ENCODE measurements around the gene LLGL2. TPM values are rescaled to one million over a fixed set of nuclear protein-coding genes. Genes with fewer than 3 reads are reported as not detected.
"Not testable (repeated sequence)": the region's sequence is repeated elsewhere in the genome, so short reads cannot be mapped to it uniquely, and the experiment has no call there.

Gene LLGL2
- total and polyA plus RNA-seq, 5 donors from 2014 or later, result 13.6 to 44.1 (median 17.5) TPM

DNA sequence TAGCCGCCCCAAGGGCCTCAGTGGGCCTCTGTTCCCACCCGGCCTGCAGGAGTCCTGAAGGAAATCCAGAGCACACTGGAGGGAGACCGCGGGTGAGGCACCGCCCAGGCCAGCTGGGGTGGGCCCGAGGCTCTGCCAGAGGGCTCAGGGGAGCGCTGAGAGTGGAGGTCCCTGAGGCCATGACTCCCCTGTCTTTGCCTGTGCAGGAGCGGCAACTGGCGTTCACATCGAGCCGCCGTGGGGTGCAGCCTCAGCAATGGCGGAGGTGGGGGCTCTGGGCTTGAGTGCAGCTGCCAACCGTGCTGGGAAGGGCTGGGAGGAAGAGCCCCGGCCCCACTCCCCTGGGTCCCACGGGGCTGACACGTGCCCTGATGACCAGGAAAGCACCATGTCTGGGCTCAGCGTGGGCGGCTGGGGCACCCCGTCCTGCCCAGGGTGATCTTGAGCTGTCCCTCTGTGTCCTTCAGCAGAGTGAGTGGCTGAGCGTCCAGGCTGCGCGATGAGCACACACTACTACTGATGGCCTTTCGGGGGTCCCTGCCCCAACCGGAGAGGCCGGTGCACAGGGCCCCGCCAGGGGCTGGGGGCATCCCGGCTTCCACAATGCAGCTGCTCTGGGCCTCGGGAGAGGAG, 49.0 kb downstream of the LLGL2 start:
- Histone ChIP-seq H3K27me3 (ENCODE audit: control insufficient read depth, insufficient read depth, low read length) (no peaks in the 10 kb centered on the region), H3K4me3 (ENCODE audit: low read depth, low read length) (no peak overlapping the region), H3K4me1 (ENCODE audit: control insufficient read depth, insufficient read depth, low read length, poor library complexity, severe bottlenecking) (no peaks in the 10 kb centered on the region), H3K36me3 (ENCODE audit: control insufficient read depth, insufficient read depth, low read length) (no peaks in the 10 kb centered on the region), H3K9me3 (ENCODE audit: control insufficient read depth in 2 of 2, low read length in 2 of 2) (no peaks in the 10 kb centered on the region), H3K27ac (ENCODE audit: insufficient read depth, low read length, poor library complexity, severe bottlenecking) (no peak overlapping the region)
- ATAC-seq (ENCODE audit: low read depth in 2 of 2) (no peak), DNase-seq (no peak)
- Mint-ChIP-seq H3K4me1 (no peaks in the 10 kb centered on the region), H3K4me3 (no peak overlapping the region), H3K36me3 (no peaks in the 10 kb centered on the region), H3K9me3 (no peaks in the 10 kb centered on the region), H3K27me3 (no peaks in the 10 kb centered on the region), H3K27ac (no peak overlapping the region)

- no peaks in the 10 kb centered on the region for H3K27me3 Mint-ChIP-seq
- no peaks in the 10 kb centered on the region for H3K36me3 ChIP-seq (ENCODE audit: control insufficient read depth, insufficient read depth, low read length)
- H3K4me1 Mint-ChIP-seq, result no peaks in the 10 kb centered on the region
- H3K4me3 Mint-ChIP-seq, result no peak overlapping the region
- no peaks in the 10 kb centered on the region for H3K36me3 Mint-ChIP-seq
- H3K4me3 ChIP-seq (ENCODE audit: low read depth, low read length), result no peak overlapping the region
- H3K9me3 ChIP-seq (ENCODE audit: control insufficient read depth in 2 of 2, low read length in 2 of 2), result no peaks in the 10 kb centered on the region
- no peaks in the 10 kb centered on the region for H3K9me3 Mint-ChIP-seq
- DNase-seq, result no peak
- no peak overlapping the region for H3K27ac Mint-ChIP-seq
- ATAC-seq (ENCODE audit: low read depth in 2 of 2), result no peak
- no peak overlapping the region for H3K27ac ChIP-seq (ENCODE audit: insufficient read depth, low read length, poor library complexity, severe bottlenecking)
- H3K27me3 ChIP-seq (ENCODE audit: control insufficient read depth, insufficient read depth, low read length), result no peaks in the 10 kb centered on the region
- no peaks in the 10 kb centered on the region for H3K4me1 ChIP-seq (ENCODE audit: control insufficient read depth, insufficient read depth, low read length, poor library complexity, severe bottlenecking)
Observed at GRCh38 chr17:75575197-75575596, 49.7 kb downstream of the LLGL2 start.

DNA sequence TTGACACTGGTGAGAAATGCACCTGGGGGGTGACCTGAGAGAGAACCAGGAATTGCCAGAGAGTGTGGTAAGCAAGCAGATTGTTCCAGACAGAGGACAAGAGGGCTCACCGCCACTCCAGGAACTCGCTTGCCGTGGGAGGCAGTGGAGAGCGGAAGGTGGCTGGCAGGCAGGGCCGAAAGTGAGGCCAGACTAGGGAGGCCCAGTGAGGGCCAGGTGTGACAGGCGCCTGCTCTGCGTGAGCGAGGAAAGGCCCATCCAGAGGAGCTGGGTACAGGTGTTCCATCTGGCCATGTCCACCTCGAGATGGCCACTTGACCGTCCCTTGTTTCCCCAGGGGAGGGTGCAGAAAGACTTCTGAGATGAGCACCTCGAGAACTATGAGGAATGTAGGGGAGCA, 50.2 kb downstream of the LLGL2 start:
- ATAC-seq (ENCODE audit: low read depth in 2 of 2) (no peak), DNase-seq (no peak)
- no peaks in the 10 kb centered on the region for H3K4me1 Mint-ChIP-seq
- H3K9me3 Mint-ChIP-seq, result no peaks in the 10 kb centered on the region
- Histone ChIP-seq H3K36me3 (ENCODE audit: control insufficient read depth, insufficient read depth, low read length) (no peaks in the 10 kb centered on the region), H3K27me3 (ENCODE audit: control insufficient read depth, insufficient read depth, low read length) (no peaks in the 10 kb centered on the region), H3K27ac (ENCODE audit: insufficient read depth, low read length, poor library complexity, severe bottlenecking) (no peak overlapping the region), H3K9me3 (ENCODE audit: control insufficient read depth in 2 of 2, low read length in 2 of 2) (no peaks in the 10 kb centered on the region), H3K4me1 (ENCODE audit: control insufficient read depth, insufficient read depth, low read length, poor library complexity, severe bottlenecking) (no peaks in the 10 kb centered on the region), H3K4me3 (ENCODE audit: low read depth, low read length) (no peak overlapping the region)
- no peak overlapping the region for H3K27ac Mint-ChIP-seq
- no peaks in the 10 kb centered on the region for H3K36me3 Mint-ChIP-seq
- no peaks in the 10 kb centered on the region for H3K27me3 Mint-ChIP-seq
- H3K4me3 Mint-ChIP-seq, result no peak overlapping the region

GRCh38 chr17:75576661-75577060, 51.2 kb downstream of the LLGL2 start:
- H3K4me3 Mint-ChIP-seq, result no peak overlapping the region
- ATAC-seq (ENCODE audit: low read depth in 2 of 2) (no peak), DNase-seq (no peak)
- no peak overlapping the region for H3K4me3 ChIP-seq (ENCODE audit: low read depth, low read length)
- H3K27me3 Mint-ChIP-seq, result no peaks in the 10 kb centered on the region
- H3K36me3 ChIP-seq (ENCODE audit: control insufficient read depth, insufficient read depth, low read length), result no peaks in the 10 kb centered on the region
- H3K36me3 Mint-ChIP-seq, result no peaks in the 10 kb centered on the region
- H3K9me3 Mint-ChIP-seq, result peaks cover 0 to 3% (median 0%) of the 10 kb centered on the region in 7 donors
- H3K27ac ChIP-seq (ENCODE audit: insufficient read depth, low read length, poor library complexity, severe bottlenecking), result no peak overlapping the region
- no peaks in the 10 kb centered on the region for H3K9me3 ChIP-seq (ENCODE audit: control insufficient read depth in 2 of 2, low read length in 2 of 2)
- H3K4me1 Mint-ChIP-seq, result peaks cover 5 to 8% (median 7%) of the 10 kb centered on the region in 4 donors
- H3K27ac Mint-ChIP-seq, result no peak overlapping the region
- H3K27me3 ChIP-seq (ENCODE audit: control insufficient read depth, insufficient read depth, low read length), result no peaks in the 10 kb centered on the region
- H3K4me1 ChIP-seq (ENCODE audit: control insufficient read depth, insufficient read depth, low read length, poor library complexity, severe bottlenecking), result no peaks in the 10 kb centered on the region

GRCh38 chr17:75581121-75581725, 55.7 kb downstream of the LLGL2 start:
- Mint-ChIP-seq H3K27me3 (peaks cover 34% of the 10 kb centered on the region), H3K4me1 (peaks cover 5 to 14% (median 9%) of the 10 kb centered on the region in 4 donors), H3K27ac (peak overlapping the region in 2 of 3 donors; percentile 20 to 61), H3K4me3 (peak overlapping the region in 3 of 4 donors; percentile 75 to 86 (median 83))
- H3K9me3 Mint-ChIP-seq; H3K27me3 ChIP-seq (ENCODE audit: control insufficient read depth, insufficient read depth, low read length); H3K36me3 ChIP-seq (ENCODE audit: control insufficient read depth, insufficient read depth, low read length); H3K36me3 Mint-ChIP-seq; H3K27ac ChIP-seq (ENCODE audit: insufficient read depth, low read length, poor library complexity, severe bottlenecking); H3K9me3 ChIP-seq (ENCODE audit: control insufficient read depth in 2 of 2, low read length in 2 of 2); H3K4me1 ChIP-seq (ENCODE audit: control insufficient read depth, insufficient read depth, low read length, poor library complexity, severe bottlenecking); ATAC-seq (ENCODE audit: low read depth in 2 of 2): not testable (repeated sequence)
- peak; percentile 16 to 48 (median 32) for DNase-seq
- H3K4me3 ChIP-seq (ENCODE audit: low read depth, low read length), result peak overlapping the region; percentile 58

DNA sequence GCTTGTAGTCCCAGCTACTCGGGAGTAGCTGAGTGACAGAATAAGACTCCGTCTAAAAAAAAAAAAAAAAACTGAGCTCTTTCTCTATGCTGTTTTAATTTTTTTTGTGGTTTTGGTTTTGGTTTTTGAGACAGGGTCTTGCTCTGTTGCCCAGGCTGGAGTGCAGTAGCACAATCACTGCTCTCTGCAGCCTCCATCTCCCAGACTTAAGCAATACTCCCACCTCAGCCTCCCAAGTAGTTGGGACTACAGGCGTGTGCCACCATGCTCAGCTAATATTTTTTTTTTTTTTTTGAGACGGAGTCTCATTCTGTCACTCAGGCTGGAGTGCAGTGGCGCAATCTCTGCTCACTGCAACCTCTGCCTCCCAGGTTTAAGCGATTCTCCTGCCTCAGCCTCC, 57.7 kb downstream of the LLGL2 start:
- peaks cover 47% of the 10 kb centered on the region for H3K27me3 Mint-ChIP-seq
- H3K9me3 ChIP-seq (ENCODE audit: control insufficient read depth in 2 of 2, low read length in 2 of 2); H3K36me3 ChIP-seq (ENCODE audit: control insufficient read depth, insufficient read depth, low read length); H3K27me3 ChIP-seq (ENCODE audit: control insufficient read depth, insufficient read depth, low read length); H3K4me3 ChIP-seq (ENCODE audit: low read depth, low read length); H3K27ac ChIP-seq (ENCODE audit: insufficient read depth, low read length, poor library complexity, severe bottlenecking); H3K27ac Mint-ChIP-seq; H3K36me3 Mint-ChIP-seq; H3K4me1 ChIP-seq (ENCODE audit: control insufficient read depth, insufficient read depth, low read length, poor library complexity, severe bottlenecking); H3K4me3 Mint-ChIP-seq; DNase-seq; ATAC-seq (ENCODE audit: low read depth in 2 of 2); H3K9me3 Mint-ChIP-seq: not testable (repeated sequence)
- peaks cover 5 to 20% (median 12%) of the 10 kb centered on the region in 4 donors for H3K4me1 Mint-ChIP-seq

DNA sequence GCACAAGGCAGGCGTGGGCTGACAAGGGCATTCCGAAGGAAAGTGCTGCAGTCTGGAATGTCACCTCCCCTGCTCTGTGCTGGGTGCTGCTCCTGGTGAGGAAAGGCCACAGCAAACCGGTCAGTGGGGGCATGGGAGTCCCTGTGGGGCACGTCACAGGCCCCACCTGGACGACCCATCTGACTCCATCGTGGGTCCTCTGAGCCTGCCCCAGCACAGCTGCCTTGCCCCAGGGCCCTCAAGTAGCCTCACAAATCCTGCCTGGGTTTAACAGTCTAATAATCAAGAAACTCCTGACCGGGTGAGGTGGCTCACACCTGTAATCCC, 59.3 kb downstream of the LLGL2 start:
- Mint-ChIP-seq H3K4me3 (no peak overlapping the region), H3K27me3 (peaks cover 53% of the 10 kb centered on the region), H3K36me3 (no peaks in the 10 kb centered on the region), H3K9me3 (peaks cover 0 to 3% (median 0%) of the 10 kb centered on the region in 7 donors), H3K4me1 (peaks cover 5 to 20% (median 12%) of the 10 kb centered on the region in 4 donors), H3K27ac (no peak overlapping the region)
- no peak for DNase-seq
- no peak for ATAC-seq (ENCODE audit: low read depth in 2 of 2)
- Histone ChIP-seq H3K27me3 (ENCODE audit: control insufficient read depth, insufficient read depth, low read length) (peaks cover 6% of the 10 kb centered on the region), H3K9me3 (ENCODE audit: control insufficient read depth in 2 of 2, low read length in 2 of 2) (no peaks in the 10 kb centered on the region), H3K36me3 (ENCODE audit: control insufficient read depth, insufficient read depth, low read length) (no peaks in the 10 kb centered on the region), H3K4me3 (ENCODE audit: low read depth, low read length) (no peak overlapping the region), H3K4me1 (ENCODE audit: control insufficient read depth, insufficient read depth, low read length, poor library complexity, severe bottlenecking) (peaks cover 20% of the 10 kb centered on the region), H3K27ac (ENCODE audit: insufficient read depth, low read length, poor library complexity, severe bottlenecking) (no peak overlapping the region)

Measured in CD4-positive, CD25-positive, alpha-beta regulatory T cell (primary cell).